Activated effector memory CD4-positive, alpha-beta T cell treated with Interleukin-2 at 50 U/mL for 16 hours (primary cell): Measurements from ENCODE around the gene SLC22A5.
"Not testable (repeated sequence)": the region's sequence is repeated elsewhere in the genome, so short reads cannot be mapped to it uniquely, and the experiment has no call there.

Experiments
- DNase-seq: peaks from one replicate; pipeline ENCODE4 v3.0.0-alpha.2; 2020

SLC22A5 gene

DNA sequence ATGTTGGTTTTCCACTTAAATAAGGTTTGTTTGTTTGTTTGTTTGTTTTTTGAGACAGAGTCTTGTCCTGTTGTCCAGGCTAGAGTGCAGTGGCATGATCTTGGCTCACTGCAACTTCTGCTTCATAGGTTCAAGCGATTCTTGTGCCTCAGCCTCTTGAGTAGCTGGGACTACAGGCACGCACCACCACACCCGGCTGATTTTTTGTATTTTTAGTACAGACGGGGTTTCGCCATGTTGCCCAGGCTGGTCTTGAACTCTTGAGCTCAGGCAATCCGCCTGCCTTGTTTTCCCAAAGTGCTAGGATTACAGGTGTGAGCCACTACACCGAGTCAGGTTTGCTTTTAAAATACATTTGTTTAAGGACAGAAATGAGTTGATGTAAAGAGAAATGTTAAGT lies 46.0 kb downstream of the SLC22A5 start:
- DNase-seq = not testable (repeated sequence)

DNA sequence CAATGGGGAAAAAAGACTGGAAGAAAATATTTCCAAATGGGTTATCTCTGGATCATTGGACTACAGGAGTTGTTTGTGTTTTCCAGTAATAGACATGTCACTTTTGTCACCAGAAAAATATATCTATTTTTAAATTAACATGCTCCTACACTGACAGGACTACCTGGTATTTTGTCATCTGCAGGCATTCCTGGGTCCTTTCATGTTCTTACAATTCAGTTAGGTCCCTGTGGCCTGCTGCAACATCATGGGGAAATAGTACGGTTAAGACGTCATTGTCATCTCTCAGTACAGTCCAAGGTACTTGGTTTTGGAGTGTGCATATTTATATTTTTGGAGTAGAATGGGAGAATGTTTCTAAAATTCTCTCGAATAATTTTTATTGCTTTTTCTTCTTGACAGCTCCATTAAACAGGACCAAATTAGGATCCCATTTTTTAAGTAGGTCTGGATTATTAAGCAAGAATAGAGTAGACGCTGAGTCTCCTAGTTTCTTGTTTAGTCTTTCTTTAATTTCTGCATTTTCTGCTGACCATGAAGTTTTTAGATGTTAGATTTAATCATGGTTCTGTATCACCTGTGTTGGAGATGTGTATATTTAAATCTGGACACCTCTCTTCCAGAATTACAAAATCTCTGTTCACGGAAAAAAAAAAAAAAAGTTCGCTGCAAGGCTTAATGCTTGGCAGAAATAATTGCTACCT lies 46.9 kb downstream of the SLC22A5 start:
- DNase-seq = no peak

GRCh38 chr5:132417010-132417439 lies 47.5 kb downstream of the SLC22A5 start:
- no peak for DNase-seq

DNA sequence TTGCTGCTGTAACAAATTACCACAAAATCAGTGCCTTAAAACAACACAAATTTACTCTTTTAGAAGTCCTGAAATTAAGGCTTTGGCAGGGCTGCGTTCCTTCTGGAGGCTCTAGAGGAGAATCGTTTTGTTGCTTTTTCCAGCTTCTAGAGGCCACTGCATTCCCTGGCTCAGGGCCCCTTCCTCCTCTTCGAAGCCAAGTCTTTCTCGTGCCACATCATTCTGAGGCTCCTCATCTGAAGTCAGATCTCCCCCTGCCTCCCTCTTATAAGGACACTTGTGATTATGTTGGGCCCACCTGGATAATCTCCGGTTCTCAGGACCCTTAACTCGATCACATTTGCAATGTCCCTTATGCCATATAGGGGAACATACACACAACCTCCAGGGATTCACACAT lies 48.0 kb downstream of the SLC22A5 start:
- no peak for DNase-seq

GRCh38 chr5:132417889-132418485 lies 48.5 kb downstream of the SLC22A5 start:
- DNase-seq = no peak

- no peak for DNase-seq
Observed at GRCh38 chr5:132418881-132419280, 49.4 kb downstream of the SLC22A5 start.

DNA sequence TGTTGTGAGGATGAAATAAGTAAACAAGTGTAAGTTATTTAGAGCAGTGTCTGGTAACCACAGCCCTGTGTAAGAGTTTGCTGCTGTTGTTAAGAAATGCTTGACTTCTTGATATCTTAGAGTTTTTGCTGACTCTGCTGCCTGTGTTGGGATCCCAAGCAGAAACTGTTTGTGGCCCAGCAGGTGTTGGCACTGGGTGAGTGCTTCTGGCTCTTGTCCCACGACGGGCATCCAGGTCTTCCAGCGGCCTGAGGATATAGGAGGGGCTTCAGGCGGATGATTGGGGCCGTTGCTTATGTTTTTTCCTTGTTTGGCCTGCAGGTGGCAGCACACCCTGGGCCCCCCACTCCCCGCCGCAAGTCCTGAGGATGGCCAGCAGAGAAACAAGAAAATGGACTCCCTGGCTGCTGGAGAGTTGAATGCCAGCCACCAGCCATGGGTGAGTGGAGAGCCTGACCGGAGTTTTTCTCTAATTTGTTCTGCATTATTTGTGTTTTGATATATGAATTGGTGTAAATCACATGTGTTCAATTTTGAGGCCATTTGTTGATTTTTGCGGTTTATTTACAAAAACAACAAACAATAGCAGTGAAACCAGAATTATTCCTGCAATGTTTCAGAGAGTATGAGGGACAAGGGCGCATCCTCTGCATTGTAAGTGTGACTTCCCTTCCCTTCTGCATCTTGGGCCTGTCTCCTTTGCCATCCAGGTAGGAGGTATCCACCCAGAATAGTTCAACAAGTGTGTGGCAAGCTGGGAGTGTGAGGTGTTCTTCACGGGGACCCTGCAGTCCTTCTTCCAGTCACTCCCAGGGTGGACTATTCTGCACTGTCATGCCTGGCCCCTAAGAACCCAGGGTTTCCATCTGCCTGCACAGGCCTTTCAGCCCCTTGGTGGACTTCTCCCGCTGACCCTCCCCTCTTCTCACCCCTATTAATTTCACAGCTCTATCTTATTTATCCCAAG lies 50.3 kb downstream of the SLC22A5 start:
- peak; percentile 47 for DNase-seq

DNA sequence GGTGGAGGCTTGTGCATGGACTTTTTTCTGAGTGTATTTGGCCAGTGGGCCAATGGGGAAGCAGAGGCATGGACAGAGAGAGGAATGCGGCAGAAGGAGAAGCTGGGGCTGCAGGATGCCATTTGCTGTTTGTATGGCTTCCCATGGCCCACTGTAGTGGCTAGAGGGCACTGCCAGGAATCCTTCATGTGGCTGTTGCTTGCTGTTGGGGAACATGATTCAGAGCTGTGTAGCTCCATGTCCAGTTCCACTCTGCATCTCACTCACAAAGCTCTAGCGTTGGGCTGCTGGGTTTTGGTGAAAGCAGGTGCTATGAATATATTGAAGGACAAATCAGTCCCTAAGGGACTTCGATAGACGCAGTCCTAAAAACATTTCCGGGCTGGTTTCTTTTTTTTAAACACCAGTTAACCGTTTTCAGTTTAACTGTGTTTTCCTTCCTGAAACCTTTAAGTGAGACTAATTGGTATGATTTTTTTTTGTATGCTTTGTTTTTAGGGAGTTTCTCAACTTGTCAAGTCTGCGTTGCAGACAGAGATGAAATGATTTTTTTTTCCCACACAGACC lies 51.3 kb downstream of the SLC22A5 start:
- no peak for DNase-seq

DNA sequence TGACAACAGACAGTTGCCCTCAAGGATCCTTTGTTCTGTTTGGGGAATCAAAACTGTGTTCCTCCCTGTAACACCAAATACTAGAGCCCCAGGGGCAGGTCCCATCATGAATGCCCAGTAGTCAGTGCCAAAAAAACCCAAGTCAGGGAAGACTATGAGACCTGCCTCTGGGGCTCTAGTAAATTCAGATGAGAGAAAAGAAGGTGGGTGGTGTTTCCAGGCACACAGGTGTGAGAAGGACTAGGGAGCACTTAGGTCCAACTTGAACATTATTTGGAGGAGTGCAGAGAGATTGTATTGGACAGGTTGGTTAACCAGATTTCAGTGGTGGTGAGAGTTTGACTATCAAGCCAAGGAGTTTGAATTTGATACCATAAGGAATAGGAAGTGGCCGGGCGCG lies 52.0 kb downstream of the SLC22A5 start:
- no peak for DNase-seq

- DNase-seq = no peak
Observed at GRCh38 chr5:132422720-132423437, 53.4 kb downstream of the SLC22A5 start.

DNA sequence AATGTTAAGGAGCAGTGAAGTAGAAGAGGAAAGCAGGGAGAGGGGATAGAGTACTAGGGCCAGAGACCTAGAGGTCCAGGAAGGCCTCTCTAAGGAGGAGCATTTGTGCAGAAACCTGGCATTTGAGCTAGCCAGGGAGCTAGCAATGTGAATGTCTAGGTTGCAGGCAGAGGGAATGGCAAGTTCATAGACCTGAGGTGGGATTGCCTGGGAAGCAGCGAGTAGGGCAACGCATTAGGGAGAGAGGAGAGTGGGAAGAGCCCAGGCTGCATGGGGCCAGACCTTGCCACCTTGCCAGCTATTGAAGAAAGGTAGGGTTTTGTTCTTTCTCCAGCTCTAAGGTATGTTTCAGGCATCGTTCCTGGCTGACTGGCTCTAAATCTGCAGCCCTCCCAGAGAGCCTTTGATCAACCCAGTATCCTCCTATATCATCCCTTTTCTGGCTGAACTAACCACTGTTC lies 54.0 kb downstream of the SLC22A5 start:
- DNase-seq = no peak

GRCh38 chr5:132424167-132424880 lies 54.8 kb downstream of the SLC22A5 start:
- no peak for DNase-seq

DNA sequence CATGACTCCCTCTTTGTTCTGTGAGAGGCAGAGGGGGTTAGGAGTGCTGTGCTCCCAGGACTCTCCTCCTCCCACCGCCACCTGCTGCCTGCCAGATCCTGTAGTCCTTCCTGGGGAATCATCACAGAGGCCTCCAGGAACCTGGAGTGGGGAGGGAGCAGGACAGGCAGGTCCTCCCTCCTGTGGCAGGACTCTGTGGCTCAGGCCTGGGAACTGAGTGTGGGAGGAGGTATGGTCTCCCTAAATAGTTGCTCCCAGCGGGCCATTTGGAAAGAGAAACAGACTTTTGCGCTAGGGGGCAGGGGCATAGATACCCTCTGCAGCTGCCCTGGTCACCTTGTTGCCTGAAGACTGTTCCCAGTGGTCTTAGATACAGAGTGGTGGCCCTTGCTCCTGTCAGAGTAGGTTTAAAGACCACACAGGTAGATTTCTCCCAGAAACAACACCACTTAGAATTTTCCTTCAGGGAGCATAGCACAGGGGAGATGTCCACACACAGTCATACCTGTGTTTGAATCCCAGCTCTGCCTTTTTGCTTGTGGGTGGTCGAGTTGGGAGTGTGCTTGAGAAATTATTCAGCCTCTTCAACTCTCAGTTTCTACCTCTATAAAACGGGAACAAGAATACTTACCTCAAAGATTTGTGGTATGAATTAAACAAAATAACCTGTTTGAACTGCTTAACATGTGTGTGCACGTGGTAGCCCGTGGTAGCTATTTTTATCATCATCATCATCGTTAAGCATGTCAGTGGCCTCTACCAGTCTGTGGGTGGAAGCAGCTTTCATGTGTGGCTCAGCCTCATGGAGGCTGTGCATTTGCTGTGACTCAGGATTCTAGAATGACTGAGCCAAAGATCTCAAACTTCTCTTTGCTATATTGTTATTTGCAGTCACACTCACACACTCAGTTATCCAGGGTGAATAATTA lies 55.8 kb downstream of the SLC22A5 start:
- DNase-seq = peak; percentile 53

GRCh38 chr5:132425975-132426524 lies 56.5 kb downstream of the SLC22A5 start:
- DNase-seq = no peak

- DNase-seq = peak; percentile 63
Observed at GRCh38 chr5:132426525-132427138, 57.1 kb downstream of the SLC22A5 start.

- DNase-seq = peak; percentile 49
Observed at GRCh38 chr5:132427281-132428146, 58.0 kb downstream of the SLC22A5 start.

DNA sequence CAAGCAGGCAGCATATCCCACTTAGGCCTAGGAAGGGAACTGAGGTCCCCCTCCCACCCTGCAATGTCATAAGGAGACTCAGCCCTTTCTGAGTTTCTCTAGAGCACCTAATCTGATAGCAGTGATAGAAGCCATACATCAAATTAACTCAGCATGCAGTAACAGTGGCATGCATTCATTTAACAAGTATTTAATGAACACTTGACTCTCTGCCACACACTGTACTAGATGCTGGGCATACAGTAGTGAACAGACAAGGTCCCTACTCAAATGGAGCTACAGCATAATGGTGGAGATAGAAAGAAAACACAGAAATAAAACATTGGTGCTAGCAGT lies 58.6 kb downstream of the SLC22A5 start:
- DNase-seq = no peak

DNA sequence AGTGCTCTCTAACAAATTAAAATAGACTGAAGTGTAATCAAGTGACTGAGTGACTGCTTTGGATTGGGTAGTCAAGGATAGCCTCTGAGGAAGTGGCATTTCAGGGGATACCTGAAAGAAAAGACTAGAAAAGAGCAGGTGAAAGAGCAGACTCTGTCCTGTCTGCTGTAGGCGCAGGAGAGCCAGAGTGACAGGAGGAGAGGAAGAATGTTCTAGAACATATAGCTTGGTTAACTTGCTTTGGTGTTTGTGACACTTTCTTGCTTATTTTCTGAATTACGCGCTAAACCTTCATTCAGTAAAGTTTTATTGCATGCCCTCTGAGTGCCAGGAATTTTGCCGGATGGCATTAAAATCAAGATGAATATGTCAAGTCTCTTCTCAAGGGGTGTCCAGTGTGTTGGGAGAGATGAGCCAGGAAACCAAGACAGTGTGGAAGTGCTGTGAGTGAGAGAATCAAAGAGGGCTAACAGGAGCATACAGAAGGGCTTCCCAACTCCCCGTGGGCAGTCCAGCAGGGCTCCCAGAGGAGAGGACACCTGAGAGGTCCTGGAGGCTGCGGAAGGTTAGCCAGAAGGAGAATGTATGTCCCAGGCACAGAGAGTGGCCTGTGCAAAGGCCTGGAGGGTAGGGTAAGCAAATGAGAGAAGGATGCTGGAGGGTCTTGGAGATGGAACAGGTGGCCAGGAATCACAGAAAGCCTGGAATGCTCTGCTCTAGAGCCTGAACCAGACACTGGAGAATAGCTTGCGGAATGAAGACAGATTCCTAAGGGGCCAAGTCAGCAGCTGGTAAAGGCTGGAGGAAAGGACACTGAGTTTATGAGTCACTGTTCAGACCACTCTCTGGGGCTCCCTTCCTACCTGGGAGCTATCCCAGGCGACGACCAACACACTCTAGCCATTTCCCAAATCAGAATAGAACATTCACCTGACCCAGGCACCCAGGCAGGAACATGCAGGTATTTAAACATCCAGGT lies 59.3 kb downstream of the SLC22A5 start:
- no peak for DNase-seq
